HEK293 (cell line): ENCODE measurements around the gene ANKRD33B.
A peak's percentile ranks its signal among the peaks of the same experiment; 100 is the strongest.
"Not testable (repeated sequence)": the region's sequence is repeated elsewhere in the genome, so short reads cannot be mapped to it uniquely, and the experiment has no call there.

Source experiments
- CTCF ChIA-PET: fragments of 350-600 bp; formaldehyde crosslinking; extraction: SDS; loops from one replicate; lab custom pipeline; 2021; ENCODE audit warnings: antibody characterized with exemption; lab: Yijun Ruan, JAX
- POLR2A ChIA-PET: fragments of 300-600 bp; formaldehyde crosslinking; extraction: SDS; loops from one replicate; lab custom pipeline; 2020; ENCODE audit warnings: antibody characterized with exemption, inconsistent platforms; lab: Yijun Ruan, JAX
- H3K27ac ChIP-seq: fragments of 200-500 bp; sonication (Bioruptor generic); 2 replicates; pipeline ENCODE4 v1.5.1; 2014; ENCODE audit warnings: low read depth, low read length, control low read depth, inconsistent platforms; ENCODE audit errors: extremely low read depth
- H3K36me3 ChIP-seq, 2 experiments: fragments of 200-500 bp in 1 of 2; sonication (Bioruptor generic) in 1 of 2; 1 replicate in 1 of 2; 2 replicates in 1 of 2; pipeline ENCODE4 v1.5.1; 2014 to 2017; ENCODE audit warnings: inconsistent platforms in 2 of 2, low read length in 2 of 2; ENCODE audit not compliant: control insufficient read depth in 2 of 2, insufficient read depth in 1 of 2
- H3K4me1 ChIP-seq: fragments of 200-500 bp; sonication (Bioruptor generic); 2 replicates; pipeline ENCODE4 v1.5.1; 2014; ENCODE audit warnings: mild to moderate bottlenecking, low read length, inconsistent platforms; ENCODE audit not compliant: control insufficient read depth, insufficient read depth
- H3K4me3 ChIP-seq: 2 replicates; pipeline ENCODE4 v1.5.1; 2011; ENCODE audit warnings: low read depth, mild to moderate bottlenecking, control low read depth, low read length, moderate library complexity
- H3K9me3 ChIP-seq: fragments of 200-500 bp; sonication (Bioruptor generic); 2 replicates; pipeline ENCODE4 v1.5.1; 2014; ENCODE audit warnings: low read depth, low read length, inconsistent platforms; ENCODE audit not compliant: control insufficient read depth, insufficient read depth
- GLI4 ChIP-seq: fragments of 450-650 bp; formaldehyde crosslinking; IDR thresholded peaks from 2 replicates; pipeline ENCODE4 v1.5.1; 2016; ENCODE audit warnings: missing biosample characterization, missing genetic modification characterization
- KLF16 ChIP-seq: fragments of 450-650 bp; formaldehyde crosslinking; IDR thresholded peaks from 2 replicates; pipeline ENCODE4 v1.5.1; 2017; ENCODE audit warnings: missing biosample characterization, missing genetic modification characterization
- MEIS1 ChIP-seq: sonication (generic); formaldehyde crosslinking; IDR thresholded peaks from 2 replicates; pipeline ENCODE4 v1.8.1; 2022; ENCODE audit warnings: missing genetic modification reagents, mild to moderate bottlenecking, borderline replicate concordance
- SALL2 ChIP-seq: fragments of 450-650 bp; formaldehyde crosslinking; IDR thresholded peaks from 2 replicates; pipeline ENCODE4 v1.5.0; 2017; ENCODE audit warnings: missing biosample characterization, mild to moderate bottlenecking, missing genetic modification characterization, borderline replicate concordance
- YY2 ChIP-seq: fragments of 450-650 bp; formaldehyde crosslinking; IDR thresholded peaks from 2 replicates; pipeline ENCODE4 v1.5.1; 2016; ENCODE audit warnings: missing biosample characterization, missing genetic modification characterization
- ZBTB21 ChIP-seq: fragments of 450-650 bp; formaldehyde crosslinking; IDR thresholded peaks from 2 replicates; pipeline ENCODE4 v1.5.1; 2017; ENCODE audit warnings: missing biosample characterization, missing genetic modification characterization
- ZBTB7A ChIP-seq: fragments of 450-650 bp; formaldehyde crosslinking; IDR thresholded peaks from 2 replicates; pipeline ENCODE4 v1.5.1; 2016; ENCODE audit warnings: low read depth, missing biosample characterization, missing genetic modification characterization
- ZBTB8A ChIP-seq: fragments of 450-650 bp; formaldehyde crosslinking; IDR thresholded peaks from 2 replicates; pipeline ENCODE4 v1.5.1; 2016; ENCODE audit warnings: missing biosample characterization, missing genetic modification characterization
- ZFHX2 ChIP-seq: fragments of 450-650 bp; formaldehyde crosslinking; conservative IDR thresholded peaks from 2 replicates; pipeline ENCODE4 v1.5.1; 2016; ENCODE audit warnings: missing biosample characterization, missing genetic modification characterization
- ZNF114 ChIP-seq: fragments of 450-650 bp; formaldehyde crosslinking; IDR thresholded peaks from 2 replicates; pipeline ENCODE4 v1.5.0; 2017; ENCODE audit warnings: missing biosample characterization, missing genetic modification characterization
- ZNF138 ChIP-seq: fragments of 450-650 bp; formaldehyde crosslinking; IDR thresholded peaks from 2 replicates; pipeline ENCODE4 v1.5.1; 2016; ENCODE audit warnings: missing biosample characterization, missing genetic modification characterization, borderline replicate concordance
- ZNF174 ChIP-seq: fragments of 450-650 bp; formaldehyde crosslinking; IDR thresholded peaks from 2 replicates; pipeline ENCODE4 v1.5.0; 2017; ENCODE audit warnings: missing biosample characterization, mild to moderate bottlenecking, missing genetic modification characterization
- ZNF184 ChIP-seq: fragments of 450-650 bp; IDR thresholded peaks from 2 replicates; pipeline ENCODE4 v1.5.1; 2018; ENCODE audit warnings: missing biosample characterization, mild to moderate bottlenecking, missing genetic modification characterization
- ZNF202 ChIP-seq: fragments of 450-650 bp; formaldehyde crosslinking; IDR thresholded peaks from 2 replicates; pipeline ENCODE4 v1.5.1; 2016; ENCODE audit warnings: missing biosample characterization, missing genetic modification characterization, borderline replicate concordance
- ZNF335 ChIP-seq: fragments of 450-650 bp; formaldehyde crosslinking; conservative IDR thresholded peaks from 2 replicates; pipeline ENCODE4 v1.5.1; 2016; ENCODE audit warnings: missing biosample characterization, missing genetic modification characterization
- ZNF423 ChIP-seq: fragments of 450-650 bp; formaldehyde crosslinking; IDR thresholded peaks from 2 replicates; pipeline ENCODE4 v1.5.1; 2016; ENCODE audit warnings: missing biosample characterization, missing genetic modification characterization
- ZNF610 ChIP-seq: fragments of 450-650 bp; formaldehyde crosslinking; IDR thresholded peaks from 2 replicates; pipeline ENCODE4 v1.5.1; 2016; ENCODE audit warnings: missing biosample characterization, missing genetic modification characterization, borderline replicate concordance
- ZNF621 ChIP-seq: fragments of 450-650 bp; formaldehyde crosslinking; IDR thresholded peaks from 2 replicates; pipeline ENCODE4 v1.5.1; 2017; ENCODE audit warnings: missing biosample characterization, missing genetic modification characterization
- ZXDB ChIP-seq: fragments of 450-650 bp; formaldehyde crosslinking; IDR thresholded peaks from 2 replicates; pipeline ENCODE4 v1.5.1; 2016; ENCODE audit warnings: missing biosample characterization, missing genetic modification characterization
- TF ChIP-seq, protein P1 (sequence below): fragments of 450-650 bp; formaldehyde crosslinking; IDR thresholded peaks from 2 replicates; pipeline ENCODE4 v1.5.1; 2016; ENCODE audit warnings: missing biosample characterization, missing genetic modification characterization
- TF ChIP-seq, protein P2 (sequence below): fragments of 450-650 bp; IDR thresholded peaks from 2 replicates; pipeline ENCODE4 v1.5.1; 2018; ENCODE audit warnings: missing biosample characterization, missing genetic modification characterization

ANKRD33B gene

DNA sequence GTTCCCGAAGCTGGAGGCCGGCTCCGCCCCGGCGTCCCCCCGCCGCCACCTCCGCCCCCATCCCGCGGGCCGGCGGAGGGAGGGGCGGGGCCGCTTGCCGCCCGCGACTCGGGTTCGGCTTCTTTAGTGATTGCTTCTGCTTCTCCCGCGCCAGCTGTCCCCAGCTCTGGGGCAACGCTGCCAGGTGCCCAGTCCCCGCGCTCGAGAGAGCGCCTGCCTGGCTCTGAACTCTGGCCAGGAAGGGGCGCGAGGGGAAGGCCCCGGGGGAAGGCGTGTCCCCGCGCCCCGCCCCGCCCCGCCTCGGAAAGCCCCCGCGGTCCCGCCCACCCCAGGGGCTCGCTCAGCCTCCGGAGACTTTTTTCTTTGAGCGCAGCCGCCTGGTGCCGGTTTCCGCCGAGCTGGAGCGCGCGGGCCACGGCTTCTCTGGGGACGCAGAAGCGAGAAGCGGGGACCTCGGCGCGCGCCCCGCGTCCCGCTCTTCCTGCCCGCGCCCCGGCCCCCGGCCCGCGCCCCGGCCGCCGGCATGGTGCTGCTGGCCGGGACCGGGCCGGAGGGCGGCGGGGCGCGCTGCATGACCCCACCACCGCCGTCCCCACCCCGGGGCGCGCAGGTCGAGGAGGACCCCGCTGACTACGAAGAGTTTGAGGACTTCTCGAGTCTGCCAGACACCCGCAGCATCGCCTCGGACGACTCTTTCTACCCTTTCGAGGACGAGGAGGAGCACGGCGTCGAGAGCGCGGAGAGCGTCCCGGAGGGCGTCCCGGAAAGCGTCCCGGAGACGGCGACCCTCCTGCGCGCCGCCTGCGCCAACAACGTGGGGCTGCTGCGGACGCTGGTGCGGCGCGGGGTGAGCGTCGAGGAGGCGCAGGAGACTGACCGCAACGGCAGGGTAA, at the start of gene ANKRD33B (continued):
- TF ChIP-seq SALL2 (tag by site-specific recombination), result no peak
- peak; percentile 94 for TF ChIP-seq ZNF335
- TF ChIP-seq ZNF138 (tag by site-specific recombination), result no peak
- peak; percentile 28 for TF ChIP-seq ZFHX2 (tag by site-specific recombination)
- peak; percentile 8; the same call in 1 of the 2 replicates for TF ChIP-seq ZXDB (tag by site-specific recombination)
- TF ChIP-seq ZBTB8A (tag by site-specific recombination), result peak; percentile 6; the same call in 1 of the 2 replicates
- TF ChIP-seq MEIS1 (CRISPR knock-in tag), result 0 out of 2 replicates have a peak, but pooled peaks have one; percentile 17
- TF ChIP-seq, protein P1, sequence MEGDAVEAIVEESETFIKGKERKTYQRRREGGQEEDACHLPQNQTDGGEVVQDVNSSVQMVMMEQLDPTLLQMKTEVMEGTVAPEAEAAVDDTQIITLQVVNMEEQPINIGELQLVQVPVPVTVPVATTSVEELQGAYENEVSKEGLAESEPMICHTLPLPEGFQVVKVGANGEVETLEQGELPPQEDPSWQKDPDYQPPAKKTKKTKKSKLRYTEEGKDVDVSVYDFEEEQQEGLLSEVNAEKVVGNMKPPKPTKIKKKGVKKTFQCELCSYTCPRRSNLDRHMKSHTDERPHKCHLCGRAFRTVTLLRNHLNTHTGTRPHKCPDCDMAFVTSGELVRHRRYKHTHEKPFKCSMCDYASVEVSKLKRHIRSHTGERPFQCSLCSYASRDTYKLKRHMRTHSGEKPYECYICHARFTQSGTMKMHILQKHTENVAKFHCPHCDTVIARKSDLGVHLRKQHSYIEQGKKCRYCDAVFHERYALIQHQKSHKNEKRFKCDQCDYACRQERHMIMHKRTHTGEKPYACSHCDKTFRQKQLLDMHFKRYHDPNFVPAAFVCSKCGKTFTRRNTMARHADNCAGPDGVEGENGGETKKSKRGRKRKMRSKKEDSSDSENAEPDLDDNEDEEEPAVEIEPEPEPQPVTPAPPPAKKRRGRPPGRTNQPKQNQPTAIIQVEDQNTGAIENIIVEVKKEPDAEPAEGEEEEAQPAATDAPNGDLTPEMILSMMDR (tag by site-specific recombination), result no peak
- TF ChIP-seq ZBTB7A (tag by site-specific recombination), result 0 out of 2 replicates have a peak, but pooled peaks have one; percentile 65
- TF ChIP-seq ZNF174 (tag by site-specific recombination), result 0 out of 2 replicates have a peak, but pooled peaks have one; percentile 15
- TF ChIP-seq GLI4 (tag by site-specific recombination), result no peak
- TF ChIP-seq ZNF423 (tag by site-specific recombination), result peak; percentile 36; the same call in 1 of the 2 replicates

DNA sequence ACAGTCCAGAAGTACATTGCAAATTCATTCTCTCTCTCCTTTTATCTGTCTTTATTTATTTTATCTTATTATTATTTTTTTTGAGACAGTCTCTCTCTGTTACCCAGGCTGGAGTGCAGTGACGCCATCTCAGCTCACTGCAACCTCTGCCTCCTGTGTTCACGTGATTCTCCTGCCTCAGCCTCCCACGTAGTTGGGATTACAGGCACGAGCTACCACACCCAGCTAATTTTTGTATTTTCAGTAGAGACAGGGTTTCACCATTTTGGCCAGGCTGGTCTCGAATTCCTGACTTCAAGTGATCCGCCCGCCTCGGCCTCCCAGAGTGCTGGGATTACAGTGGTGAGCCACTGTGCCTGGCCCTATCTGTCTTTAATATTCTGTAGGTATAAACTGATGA, 49.3 kb upstream of the ANKRD33B start:
- H3K4me3 ChIP-seq, H3K9me3 ChIP-seq, CTCF ChIA-PET, H3K36me3 ChIP-seq, H3K4me1 ChIP-seq, H3K27ac ChIP-seq: not testable (repeated sequence)
- POLR2A ChIA-PET, result interaction anchor here (0.9 kb wide), 1 partner anchor 49 kb away, joined by 4 read pairs; the partner anchor contains the start of gene ANKRD33B

DNA sequence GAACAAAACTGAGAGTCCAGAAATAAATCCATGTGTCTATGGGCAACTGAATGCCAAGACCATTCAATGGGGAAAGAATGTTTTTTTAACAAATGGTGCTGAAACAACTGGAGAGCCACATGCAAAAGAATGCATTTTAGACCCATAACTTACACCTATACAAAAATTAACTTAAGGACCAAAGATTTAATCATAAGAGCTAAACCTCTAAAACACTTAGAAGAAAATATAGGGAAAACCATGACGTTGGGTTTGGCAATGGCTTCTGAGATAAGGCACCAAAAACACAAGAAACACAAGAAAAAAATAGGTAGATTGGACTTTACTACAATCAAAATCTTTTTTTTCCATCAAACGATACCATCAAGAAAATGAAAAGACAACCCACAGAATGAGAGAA, 48.4 kb upstream of the ANKRD33B start:
- H3K9me3 ChIP-seq, result no peaks in the 10 kb centered on the region; the same call in 1 of the 2 replicates
- TF ChIP-seq ZNF610 (tag by site-specific recombination) (no peak), ZNF114 (tag by site-specific recombination) (no peak), ZNF184 (tag by site-specific recombination) (no peak), ZNF621 (tag by site-specific recombination) (no peak), KLF16 (no peak), YY2 (tag by site-specific recombination) (no peak), ZBTB21 (tag by site-specific recombination) (no peak), ZNF202 (tag by site-specific recombination) (no peak)
- TF ChIP-seq, protein P2, sequence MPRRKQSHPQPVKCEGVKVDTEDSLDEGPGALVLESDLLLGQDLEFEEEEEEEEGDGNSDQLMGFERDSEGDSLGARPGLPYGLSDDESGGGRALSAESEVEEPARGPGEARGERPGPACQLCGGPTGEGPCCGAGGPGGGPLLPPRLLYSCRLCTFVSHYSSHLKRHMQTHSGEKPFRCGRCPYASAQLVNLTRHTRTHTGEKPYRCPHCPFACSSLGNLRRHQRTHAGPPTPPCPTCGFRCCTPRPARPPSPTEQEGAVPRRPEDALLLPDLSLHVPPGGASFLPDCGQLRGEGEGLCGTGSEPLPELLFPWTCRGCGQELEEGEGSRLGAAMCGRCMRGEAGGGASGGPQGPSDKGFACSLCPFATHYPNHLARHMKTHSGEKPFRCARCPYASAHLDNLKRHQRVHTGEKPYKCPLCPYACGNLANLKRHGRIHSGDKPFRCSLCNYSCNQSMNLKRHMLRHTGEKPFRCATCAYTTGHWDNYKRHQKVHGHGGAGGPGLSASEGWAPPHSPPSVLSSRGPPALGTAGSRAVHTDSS (tag by site-specific recombination), result no peak
- TF ChIP-seq, all 188 proteins: peak for 0
- H3K27ac ChIP-seq, result no peak overlapping the region
- POLR2A ChIA-PET, result no interaction called here
- no peak overlapping the region for H3K4me3 ChIP-seq
- CTCF ChIA-PET, result interaction anchor here (0.9 kb wide), 1 partner anchor 20 kb away, joined by 3 read pairs; no protein-coding TSS in a partner anchor
- no peaks in the 10 kb centered on the region for H3K4me1 ChIP-seq
- no peaks in the 10 kb centered on the region for H3K36me3 ChIP-seq
